Stimulated activated CD8-positive, alpha-beta memory T cell treated with anti-CD3 and anti-CD28 coated beads, Interleukin-7, amount 100 ng/mL, for 24 hours (primary cell): ENCODE measurements around the gene DDHD1.
"Not testable (repeated sequence)": the region's sequence is repeated elsewhere in the genome, so short reads cannot be mapped to it uniquely, and the experiment has no call there.

ENCODE experiments used
- DNase-seq: peaks from one replicate; pipeline ENCODE4 v3.0.0-alpha.2; 2020; ENCODE audit warnings: low read depth

Gene DDHD1

DNA sequence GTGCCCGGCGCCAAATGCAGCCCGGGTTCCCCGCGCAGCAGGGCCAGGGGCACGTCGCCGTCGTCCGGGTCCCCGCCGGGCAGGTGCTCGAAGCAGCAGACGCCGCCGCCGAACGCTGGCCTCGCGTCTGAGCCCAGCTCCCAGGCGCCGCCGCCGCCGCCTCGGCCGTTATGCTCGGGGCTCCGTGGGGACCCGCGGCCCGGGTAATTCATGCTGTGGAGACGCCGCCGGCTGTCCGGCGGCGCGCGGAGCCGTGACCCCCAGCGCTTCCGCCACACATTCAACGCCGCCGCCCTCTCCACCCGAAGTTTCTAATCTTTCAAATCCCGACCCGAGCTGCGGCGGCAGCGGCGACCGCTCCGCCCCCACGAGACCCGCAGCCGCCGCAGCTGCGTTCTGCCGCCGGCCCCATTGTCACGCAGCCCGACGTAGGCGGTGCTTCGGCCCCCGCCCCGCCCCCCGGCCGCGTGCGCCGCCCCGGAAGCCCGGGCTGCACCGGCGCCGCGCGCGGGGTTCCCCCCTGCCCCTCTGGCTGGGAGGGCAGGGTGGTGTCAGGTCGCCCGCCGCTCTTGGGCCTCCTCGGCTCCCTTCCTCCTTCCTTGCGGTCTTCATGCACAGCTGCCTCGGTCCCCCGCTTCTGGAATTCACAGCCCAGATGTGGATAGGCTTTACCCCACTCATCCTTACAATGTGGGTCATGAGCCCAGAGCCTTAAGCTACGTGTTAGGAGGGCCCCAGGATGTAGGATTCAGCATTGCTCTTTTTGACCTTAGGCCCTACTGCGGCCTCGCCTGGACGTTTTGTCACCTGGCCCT is at the start of gene DDHD1:
DDHD1 (minus strand) TSS at position 437 of the 815 bp plus-strand sequence; CDS start at position 212, 225 bp downstream.
- peak; percentile 50 for DNase-seq

DNA sequence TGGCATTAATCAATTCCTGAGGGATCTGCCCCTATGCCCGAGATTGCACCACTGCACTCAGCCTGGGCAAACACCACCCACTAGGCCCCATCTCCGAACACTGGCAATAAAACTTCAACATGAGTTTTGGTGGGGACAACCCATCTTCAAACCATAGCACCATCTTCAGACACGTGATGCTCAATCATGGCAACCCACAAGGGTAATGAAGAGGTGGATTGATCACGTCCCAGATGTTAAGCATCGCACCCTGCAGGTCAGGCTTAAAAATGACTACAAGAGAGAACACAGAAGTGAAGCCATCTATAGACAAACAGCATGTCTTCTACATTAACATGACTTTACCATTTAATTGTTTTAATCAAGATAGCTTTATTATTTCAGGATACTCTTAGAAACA is 42.8 kb upstream of the DDHD1 start:
- DNase-seq, result no peak

DNA sequence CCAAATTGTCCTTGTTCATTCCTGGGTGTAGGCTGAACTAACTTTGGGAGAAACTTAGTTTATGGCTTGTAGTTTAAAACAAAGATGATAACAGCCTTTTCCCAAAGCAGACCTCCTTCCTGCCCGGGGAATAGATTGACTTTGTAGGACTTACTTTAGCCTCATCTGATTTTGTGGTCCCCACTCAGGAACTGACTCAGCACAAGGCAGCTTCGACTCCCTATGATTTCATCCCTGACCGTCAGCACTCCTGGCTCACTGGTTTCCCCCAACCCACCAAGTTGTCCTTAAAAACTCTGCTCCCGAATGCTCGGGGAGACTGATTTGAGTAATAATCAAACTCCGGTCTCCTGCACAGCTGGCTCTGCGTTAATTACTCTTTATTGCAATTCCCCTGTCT is 40.1 kb upstream of the DDHD1 start:
- DNase-seq, result no peak

DNA sequence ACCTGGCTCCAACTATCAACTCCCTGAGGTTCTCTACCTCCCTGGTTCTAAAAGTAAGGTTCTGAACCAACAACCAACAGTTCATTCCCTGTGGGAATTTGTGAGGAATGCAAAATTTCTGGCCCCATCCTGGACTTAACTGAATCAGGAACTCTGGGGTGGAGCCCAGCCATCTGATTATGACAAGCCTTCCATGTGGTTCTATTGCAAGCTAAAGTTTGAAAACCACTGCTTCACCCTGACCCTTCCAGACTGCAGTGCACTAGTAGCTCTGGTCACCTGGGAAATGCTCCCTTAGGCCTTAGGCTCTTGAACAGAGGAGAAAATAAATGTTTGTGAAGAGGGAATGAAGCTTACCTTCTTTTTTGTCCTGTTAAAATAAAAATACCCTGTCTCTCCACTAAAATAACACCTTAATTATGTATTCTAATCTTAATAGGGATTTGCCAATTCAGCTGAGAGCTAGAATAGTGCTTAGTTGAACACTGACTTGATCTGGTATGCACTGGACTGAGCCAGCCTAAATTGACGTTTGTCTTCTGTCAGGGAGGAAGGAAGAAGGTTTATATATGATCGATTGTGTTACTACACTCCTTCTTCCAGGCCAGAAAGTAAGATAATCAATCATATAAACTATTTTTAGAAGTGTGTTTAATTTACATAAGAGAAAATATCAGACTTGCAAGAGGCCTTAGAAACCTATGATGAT is 39.1 kb upstream of the DDHD1 start:
- DNase-seq, result no peak

DNA sequence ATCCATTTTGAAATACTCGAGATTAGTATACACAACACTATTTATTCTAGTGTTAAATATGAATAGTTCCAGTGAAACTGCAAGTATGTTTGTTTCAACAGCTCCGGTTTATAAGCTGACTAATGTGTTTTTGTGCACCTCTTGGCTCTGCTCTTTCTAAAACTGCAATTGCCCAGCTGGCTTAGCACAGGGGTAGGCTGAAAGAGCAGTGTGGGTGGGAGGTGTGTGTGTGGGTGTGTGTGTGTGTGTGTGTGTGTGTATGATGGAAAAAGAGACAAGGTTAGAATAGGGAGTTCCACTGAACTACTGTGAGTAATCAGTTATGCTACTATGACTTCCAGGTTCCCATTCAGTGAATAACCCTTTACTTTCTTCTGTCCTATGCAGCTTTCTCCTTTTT is 37.8 kb upstream of the DDHD1 start:
- peak; percentile 29 for DNase-seq

DNA sequence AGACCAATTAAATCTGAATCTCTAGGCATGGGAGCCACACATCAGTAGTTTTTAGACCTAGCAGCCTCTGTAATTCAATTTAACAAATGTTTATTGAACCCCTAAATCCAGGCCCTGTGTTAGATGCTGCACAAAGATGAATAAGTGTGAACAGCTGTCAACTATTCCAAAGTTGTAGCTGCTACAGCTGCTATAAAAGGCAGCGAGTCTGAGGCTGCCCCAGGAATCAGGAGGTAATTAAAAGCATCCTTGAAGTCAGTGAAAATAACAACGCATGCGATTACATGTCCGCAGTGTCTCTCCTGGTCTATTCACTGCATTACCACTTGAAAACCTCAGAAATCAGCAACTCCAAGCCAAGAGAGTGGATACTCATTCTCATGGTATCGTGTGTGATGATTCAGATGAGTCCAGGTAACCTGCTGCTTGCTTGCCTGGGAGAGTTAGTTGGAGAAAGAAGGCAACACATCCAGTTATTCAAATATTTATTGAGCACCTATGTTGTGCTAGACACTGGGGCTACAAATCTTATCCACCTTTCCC is 34.9 kb upstream of the DDHD1 start:
- DNase-seq, result no peak

DNA sequence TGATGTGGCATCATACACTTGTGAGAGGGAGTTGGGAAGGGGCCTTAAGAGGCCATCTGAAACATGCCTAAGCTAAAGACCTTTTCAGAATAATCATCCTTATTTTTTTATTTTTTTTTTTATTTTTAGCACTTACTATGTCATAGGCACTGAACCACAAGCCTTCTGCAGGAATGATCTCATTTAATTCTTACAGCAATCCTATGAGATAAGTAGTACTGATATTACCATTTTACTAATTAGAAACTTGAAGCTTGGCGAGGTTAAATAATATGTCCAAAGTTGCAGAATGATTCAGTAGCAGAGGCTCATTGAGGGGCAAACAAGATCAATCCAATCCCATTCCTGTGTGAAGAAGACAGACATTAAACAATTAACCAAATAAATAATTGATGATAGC is 33.4 kb upstream of the DDHD1 start:
- no peak for DNase-seq

DNA sequence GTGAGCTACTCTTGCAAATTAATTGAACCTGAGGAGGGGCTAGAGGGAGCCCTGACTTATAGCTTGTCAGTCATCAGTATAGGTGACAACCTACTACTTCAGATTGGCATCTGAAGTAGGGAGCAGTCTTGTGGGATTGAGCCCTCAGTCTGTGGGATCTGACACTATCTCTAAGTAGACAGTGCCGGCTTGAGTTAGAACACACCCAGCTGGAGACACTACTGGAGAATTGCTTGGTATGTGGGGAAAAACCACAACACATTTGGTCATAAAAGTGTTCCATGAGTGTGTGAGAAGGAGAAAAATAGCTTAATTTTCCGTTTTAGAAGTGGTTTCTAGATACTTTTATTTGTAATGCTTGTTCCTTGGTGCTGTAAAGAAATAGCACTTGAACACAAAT is 30.5 kb upstream of the DDHD1 start:
- DNase-seq, result no peak

DNA sequence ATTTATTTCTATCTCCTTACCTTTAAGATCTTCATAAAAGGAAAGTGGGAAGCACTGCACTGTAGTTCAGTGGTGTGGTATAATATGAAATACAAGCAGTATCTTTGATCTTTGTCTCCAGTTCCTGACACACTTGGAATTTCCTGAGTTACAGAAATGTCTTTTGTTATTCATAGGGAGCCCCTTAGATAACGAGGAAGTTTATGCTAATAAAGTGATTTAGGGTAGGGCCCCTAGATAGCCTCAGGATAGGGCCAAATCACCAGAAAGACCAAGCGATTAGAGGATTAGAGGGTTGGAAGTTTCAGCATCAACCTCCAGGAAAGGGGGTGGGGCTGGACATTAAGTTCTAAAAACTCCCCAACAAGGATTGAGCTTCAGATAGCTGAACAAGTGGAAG is 29.9 kb upstream of the DDHD1 start:
- DNase-seq, result no peak

DNA sequence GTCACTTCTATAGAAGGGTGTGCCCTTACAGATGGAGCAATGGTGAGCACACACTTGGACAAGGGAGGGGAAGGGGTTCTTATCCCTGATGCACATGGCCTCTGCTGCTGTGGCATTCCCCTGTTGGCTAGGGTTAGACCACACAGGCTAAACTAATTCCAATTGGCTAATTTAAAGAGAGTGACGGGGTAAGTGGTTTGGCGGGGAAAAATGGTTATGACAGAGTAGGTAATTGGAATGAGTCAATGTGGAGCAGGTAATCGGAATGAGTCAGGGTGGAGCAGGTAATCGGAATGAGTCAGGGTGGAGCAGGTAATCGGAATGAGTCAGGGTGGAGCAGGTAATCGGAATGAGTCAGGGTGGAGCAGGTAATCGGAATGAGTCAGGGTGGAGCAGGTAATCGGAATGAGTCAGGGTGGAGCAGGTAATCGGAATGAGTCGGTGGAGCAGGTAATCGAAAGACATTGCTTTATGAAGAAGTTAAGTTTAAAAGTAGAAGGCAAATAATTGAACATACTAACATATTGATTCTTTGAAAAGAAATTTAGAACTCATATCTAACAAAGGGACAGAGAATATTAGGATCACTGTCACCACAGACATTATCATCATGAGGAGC is 28.4 kb upstream of the DDHD1 start:
- not testable (repeated sequence) for DNase-seq

DNA sequence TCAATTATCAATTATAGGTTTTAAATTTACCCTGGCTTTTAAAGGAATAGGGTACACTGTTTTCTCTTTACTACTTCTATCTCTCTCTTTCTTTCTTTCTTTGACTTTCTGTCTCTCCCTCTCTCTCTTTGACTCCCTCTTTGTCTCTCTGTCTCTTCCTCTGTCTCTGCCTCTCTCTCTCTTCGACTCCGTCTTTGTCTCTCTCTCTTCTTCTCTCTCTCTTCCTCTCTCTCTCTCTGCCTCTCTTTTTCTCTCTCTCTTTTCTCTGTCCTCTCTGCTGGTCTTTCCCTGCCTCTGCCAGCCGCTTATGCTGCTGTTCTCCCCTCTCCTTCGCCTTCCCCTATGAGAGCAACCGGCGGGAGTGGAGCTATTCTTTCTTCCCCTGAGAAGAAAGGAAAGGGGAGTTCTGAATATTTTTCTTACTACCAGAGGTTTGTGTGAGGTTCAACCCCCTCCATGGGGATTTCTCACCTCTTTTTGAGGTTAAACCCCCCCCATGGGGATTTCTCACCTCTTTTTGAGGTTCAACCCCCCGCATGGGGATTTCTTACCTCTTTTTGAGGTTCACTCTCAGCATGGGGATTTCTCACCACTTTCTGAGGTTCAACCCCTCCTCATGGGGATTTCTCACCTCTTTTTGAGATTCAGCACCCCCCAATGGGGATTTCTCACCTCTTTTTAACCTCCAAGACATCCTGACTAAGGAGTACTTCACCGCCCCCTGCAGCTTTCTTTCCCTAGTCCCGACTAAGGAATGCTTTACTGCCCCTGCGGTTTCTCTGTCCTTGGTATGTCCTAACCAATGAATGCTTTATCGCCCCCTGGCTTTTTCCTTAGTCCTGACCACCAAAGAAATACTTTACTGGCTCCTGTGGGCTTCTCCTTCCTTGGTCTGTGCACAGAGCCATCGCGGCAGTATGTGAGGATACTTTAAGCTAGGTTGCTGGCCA is 27.4 kb upstream of the DDHD1 start:
- DNase-seq, result peak; percentile 3

DNA sequence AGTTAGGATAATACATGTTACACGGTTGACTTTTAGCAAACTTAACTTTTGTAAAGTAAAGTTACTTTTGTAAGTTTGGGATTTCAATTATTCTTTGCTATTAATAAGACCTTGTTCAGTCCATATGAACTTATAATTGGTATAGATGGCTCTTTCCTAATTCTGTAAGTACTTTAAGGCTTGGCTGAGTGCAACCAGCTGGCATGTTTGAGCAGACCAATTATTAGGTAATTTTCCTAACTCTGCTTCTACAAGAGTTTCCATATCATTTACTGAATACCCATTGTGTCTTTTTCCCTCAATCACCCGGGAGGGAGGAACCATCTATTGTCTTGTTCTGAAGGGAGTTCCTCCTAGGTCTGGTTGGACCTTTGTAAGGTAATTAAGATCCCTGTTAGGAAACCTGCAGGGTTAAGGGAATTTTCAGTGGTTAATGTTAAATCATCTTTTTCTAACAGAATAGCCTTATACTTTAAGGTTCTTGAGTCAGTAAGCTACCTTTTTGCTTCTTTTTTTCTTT is 26.4 kb upstream of the DDHD1 start:
- DNase-seq, result not testable (repeated sequence)

DNA sequence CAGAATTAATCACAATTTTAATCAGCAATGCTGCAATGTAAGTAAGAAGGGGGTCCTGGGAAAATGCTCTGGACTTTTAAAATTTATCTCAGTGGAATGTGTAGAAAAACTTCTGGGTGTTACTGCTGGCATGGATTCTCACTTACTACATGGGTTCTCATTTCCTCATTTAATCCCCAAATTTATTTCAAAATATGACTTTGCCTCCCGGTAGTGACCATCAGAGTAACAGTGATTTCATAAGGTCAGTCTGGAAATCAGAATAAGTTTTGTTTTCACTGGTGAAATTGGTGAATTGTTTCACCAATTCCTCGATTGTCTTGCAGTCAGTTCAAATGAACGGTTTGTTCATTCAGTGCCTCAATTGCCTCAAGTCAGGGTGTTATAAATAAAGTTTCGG is 22.3 kb upstream of the DDHD1 start:
- DNase-seq, result no peak

DNA sequence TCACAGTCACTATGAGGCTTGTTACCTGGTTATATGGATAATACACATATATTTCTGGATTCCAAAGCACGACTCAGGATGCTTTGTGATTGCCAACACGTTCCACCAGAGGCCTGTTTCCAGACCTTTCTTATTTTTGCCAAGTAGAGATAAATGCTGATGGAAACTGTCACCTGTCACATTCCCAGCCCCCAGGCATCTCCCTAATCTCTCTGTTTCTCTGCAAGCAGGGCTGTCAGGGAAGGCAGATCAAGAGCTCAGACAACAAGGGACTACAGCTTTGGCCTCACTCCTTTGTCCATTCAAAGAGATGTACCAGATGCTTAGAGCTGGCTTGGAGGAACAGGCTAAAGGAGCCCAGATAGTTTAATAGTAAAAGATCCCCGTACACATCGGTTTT is 21.8 kb upstream of the DDHD1 start:
- DNase-seq, result no peak

DNA sequence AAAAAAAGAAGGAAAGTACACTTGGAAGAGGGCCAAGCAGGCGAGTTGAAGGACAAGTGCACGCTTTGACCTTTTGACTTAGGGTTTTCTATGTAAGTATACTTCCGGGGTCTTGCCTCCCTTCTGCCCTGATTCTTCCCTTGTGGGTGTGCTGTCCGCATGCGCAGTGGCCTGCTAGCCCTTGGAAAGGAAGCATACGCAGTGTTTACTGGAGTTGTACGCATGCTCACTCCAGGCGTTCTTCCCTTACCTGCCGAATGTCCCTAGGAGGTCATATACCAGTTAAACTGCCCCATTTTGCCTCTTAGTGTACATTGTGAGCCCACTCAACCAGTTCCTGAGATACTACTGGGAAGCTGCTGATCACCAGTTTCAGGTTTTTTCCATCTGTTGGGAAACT is 15.7 kb upstream of the DDHD1 start:
- no peak for DNase-seq

DNA sequence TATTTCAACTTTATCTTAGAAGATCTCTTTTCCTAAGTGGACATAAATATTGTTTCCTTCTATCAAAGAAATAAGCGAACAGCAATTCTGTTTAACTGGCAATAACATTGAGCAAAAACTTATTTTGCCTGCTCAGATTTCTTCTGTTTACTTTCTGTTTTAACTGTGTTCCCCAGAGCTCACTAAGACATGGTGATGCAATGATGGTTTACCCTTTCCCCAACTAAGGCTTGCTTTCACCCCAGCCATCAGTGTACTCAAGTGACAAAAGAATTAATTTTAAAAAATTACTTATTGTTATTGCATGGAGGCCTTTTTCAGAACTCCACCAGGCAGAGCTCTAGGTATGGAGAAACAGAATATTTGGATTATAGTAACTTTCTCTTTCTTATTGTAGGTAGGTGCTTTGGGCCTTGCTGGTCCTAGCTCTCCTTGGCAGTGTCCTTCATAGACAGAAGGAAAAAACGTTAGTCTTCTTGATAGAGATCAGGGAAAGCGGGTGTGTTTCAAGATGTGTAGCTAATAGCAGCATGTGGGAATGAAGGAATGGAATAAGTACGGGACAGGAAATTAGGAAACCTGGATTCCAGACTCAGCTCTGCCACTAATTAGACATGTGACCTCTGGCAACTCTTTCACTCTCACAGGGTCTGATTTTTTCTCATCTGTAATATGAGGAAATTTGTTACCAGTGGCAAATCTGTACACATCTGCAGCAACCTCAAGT is 14.6 kb upstream of the DDHD1 start:
- DNase-seq, result no peak

DNA sequence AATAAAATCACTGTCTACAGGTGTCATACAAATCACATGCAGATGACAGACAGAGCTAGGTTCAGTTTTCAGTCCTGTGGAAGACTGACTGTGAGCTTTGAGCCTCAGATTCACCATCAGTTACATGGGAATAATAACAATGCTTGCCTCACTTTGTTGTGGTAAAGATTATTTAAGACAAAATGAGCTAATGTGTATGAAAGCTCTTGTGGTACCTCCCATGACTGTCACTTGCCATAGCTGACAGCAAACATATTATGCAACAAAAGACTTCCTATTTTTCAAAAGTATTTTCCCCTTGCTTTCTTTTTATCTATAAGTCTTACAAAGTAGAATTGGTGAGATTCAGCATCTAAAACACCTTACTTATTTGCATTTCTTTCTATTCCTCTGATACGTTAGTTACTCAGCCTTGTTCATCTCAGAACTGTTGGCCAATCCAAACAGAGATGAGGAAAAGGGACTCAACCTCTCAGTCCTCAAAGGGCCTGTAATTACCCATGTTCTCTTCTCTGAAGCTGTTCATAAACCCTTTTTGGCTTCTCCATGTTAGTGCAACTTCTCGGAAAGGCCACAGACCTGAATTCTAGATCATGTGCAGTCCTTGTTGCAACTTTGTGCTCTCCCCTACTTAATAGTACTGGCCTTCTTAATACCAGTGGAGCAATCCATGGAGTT is 8.8 kb upstream of the DDHD1 start:
- no peak for DNase-seq

DNA sequence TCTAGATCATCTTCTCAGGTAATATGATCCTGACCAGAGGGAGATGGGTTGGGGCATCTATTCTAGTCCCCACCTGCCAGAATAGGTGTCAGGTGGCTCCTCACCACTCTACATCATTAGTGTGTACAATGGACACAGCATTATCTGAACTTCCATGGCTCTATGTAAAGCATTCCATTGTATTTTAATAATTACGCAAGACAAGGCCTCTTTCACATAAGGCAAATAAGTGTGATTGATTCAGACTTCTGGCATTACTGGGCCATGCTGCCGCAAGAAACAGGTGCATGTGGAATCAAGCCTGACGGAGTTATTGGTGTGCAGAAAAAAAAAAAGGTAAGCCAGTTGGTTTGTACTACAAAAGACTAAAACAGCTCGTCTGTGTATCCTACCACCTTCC is 3.1 kb upstream of the DDHD1 start:
- DNase-seq, result no peak

DNA sequence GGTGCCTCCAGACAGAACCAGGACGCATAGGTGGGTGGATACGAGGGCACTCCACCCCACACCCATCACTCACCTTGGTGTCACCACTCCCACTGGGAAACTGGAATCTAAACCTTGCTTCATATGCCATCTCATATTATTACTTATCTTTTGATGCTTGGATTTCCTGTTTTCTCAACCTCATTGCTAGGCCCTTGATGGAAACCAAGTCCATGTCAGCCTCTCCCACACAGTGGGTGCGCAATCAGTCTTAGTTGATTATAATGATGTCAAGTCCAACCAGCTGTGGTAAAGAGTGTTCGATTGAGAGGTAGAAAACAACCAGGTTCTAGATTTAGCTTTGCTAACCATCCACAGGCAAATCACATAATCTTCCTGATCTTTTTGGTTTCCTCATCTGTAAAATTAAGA is 584 bp upstream of the DDHD1 start:
- no peak for DNase-seq

DNA sequence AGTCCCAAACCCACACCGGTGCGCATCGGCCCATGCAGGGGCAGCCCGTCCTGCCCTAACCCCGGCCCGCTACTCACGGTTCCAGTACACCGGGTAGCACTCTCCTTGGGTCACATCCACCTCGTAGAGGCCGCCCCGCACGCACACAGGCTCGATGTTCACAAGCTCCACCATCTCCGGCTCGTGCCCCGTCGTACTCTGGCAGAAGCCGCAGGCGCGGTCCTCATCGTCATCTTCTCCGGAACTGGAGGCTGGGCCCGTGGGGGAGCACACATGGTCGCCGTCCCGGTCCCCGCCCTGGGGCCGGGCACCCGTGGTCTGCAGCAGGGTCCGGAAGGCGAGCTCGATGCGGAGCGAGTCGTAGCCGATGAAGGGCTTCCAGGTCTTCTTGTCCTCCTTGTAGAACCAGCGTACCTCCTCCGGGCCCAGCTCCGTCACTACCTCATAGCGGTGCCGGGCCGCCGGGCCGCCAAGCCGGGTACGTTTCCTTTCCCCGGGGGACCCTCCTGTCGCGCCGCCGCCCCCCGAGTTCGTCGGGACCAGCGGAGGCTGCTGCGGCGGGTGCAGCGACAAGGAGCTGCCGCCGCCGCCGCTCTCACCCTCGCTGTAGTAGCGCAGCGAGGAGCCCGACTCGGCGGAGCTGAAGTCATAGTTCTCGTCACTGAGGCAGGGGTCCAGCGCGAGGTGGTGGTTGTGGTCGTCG is 788 bp downstream of the DDHD1 start:
- DNase-seq, result peak; percentile 19
